H1 (cell line): Measurements from ENCODE around the gene FCGBP. TPM values are rescaled to one million over a fixed set of nuclear protein-coding genes. Genes with fewer than 3 reads are reported as not detected.

ENCODE experiments used
- CTCF ChIA-PET: fragments of 300-600 bp; sonication (Branson Sonifier 250); formaldehyde crosslinking; loops from one replicate; lab custom pipeline; 2021; ENCODE audit not compliant: partially characterized antibody; lab: Charles Lee
- POLR2A ChIA-PET: fragments of 300-600 bp; sonication (Branson Sonifier 250); formaldehyde crosslinking; loops from one replicate; lab custom pipeline; 2021; ENCODE audit warnings: inconsistent platforms; ENCODE audit not compliant: partially characterized antibody; lab: Charles Lee
- DNase-seq, 2 experiments: peaks; one replicate each; pipeline versions ENCODE4 v3.0.0 to v3.0.0-alpha.2; 2010 to 2022; ENCODE audit warnings: low spot score in 2 of 2, low read depth in 1 of 2, mixed read lengths in 1 of 2
- FAIRE-seq: peaks from 2 replicates; lab custom pipeline; 2011; peaks lifted over from hg19 to GRCh38; lab: Jason Lieb, UNC
- H2AFZ ChIP-seq: 2 replicates; pipeline ENCODE4 v1.8.1; 2012; ENCODE audit warnings: low read length, inconsistent platforms
- H2AK5ac ChIP-seq: 2 replicates; pipeline ENCODE4 v1.6.1; 2013; ENCODE audit warnings: low read depth, low read length
- H2BK120ac ChIP-seq: replicated peaks from 2 replicates; pipeline ENCODE3; 2013; ENCODE audit warnings: low read depth, low read length, inconsistent platforms
- H2BK12ac ChIP-seq: 2 replicates; pipeline ENCODE4 v1.6.1; 2013; ENCODE audit warnings: low read depth, low read length
- H2BK15ac ChIP-seq: 2 replicates; pipeline ENCODE4 v1.6.1; 2013; ENCODE audit warnings: low read length
- H2BK20ac ChIP-seq: 2 replicates; pipeline ENCODE4 v1.6.1; 2013; ENCODE audit warnings: low read length
- H2BK5ac ChIP-seq: 2 replicates; pipeline ENCODE4 v1.6.1; 2013; ENCODE audit warnings: low read depth, low read length
- H3K14ac ChIP-seq: 2 replicates; pipeline ENCODE4 v1.6.1; 2013; ENCODE audit warnings: inconsistent platforms; ENCODE audit not compliant: insufficient read length
- H3K18ac ChIP-seq: 2 replicates; pipeline ENCODE4 v1.6.1; 2013; ENCODE audit warnings: low read length; ENCODE audit errors: extremely low read depth
- H3K23ac ChIP-seq: 2 replicates; pipeline ENCODE4 v1.6.1; 2013; ENCODE audit warnings: inconsistent platforms; ENCODE audit not compliant: insufficient read length
- H3K23me2 ChIP-seq: 2 replicates; pipeline ENCODE4 v1.6.1; 2013; ENCODE audit warnings: low read depth, low read length
- H3K27ac ChIP-seq: 2 replicates; pipeline ENCODE4 v1.6.1; 2011; ENCODE audit warnings: low read depth, low read length, inconsistent platforms
- H3K27me3 ChIP-seq, 4 experiments: replicated peaks in 1 of 4; 1 replicate in 1 of 4; 2 replicates in 3 of 4; pipeline versions ENCODE4 v1.6.1 to v1.8.1; 2011 to 2013; ENCODE audit warnings: low read length in 3 of 4, mild to moderate bottlenecking in 3 of 4, inconsistent platforms in 2 of 4, mixed read lengths in 2 of 4, moderate library complexity in 1 of 4; ENCODE audit not compliant: control insufficient read depth in 3 of 4, insufficient read depth in 3 of 4; ENCODE audit errors: extremely low read depth in 1 of 4
- H3K36me3 ChIP-seq, 4 experiments: 2 replicates each; pipeline versions ENCODE4 v1.6.1 to v1.8.1; 2011 to 2013; ENCODE audit warnings: mild to moderate bottlenecking in 4 of 4, low read length in 3 of 4, moderate library complexity in 2 of 4, control low read depth in 1 of 4, inconsistent platforms in 1 of 4; ENCODE audit not compliant: insufficient read depth in 4 of 4, control insufficient read depth in 2 of 4
- H3K4ac ChIP-seq: replicated peaks from 2 replicates; pipeline ENCODE3; 2013; ENCODE audit warnings: low read length, low read depth, mixed read lengths, inconsistent platforms; ENCODE audit not compliant: insufficient read length
- H3K4me1 ChIP-seq, 4 experiments: replicated peaks in 1 of 4; 1 replicate in 1 of 4; 2 replicates in 3 of 4; pipeline versions ENCODE4 v1.6.1 to v1.8.1; 2011 to 2013; ENCODE audit warnings: low read length in 3 of 4, inconsistent platforms in 2 of 4, mixed read lengths in 1 of 4; ENCODE audit not compliant: insufficient read depth in 4 of 4, control insufficient read depth in 3 of 4
- H3K4me2 ChIP-seq, 2 experiments: 2 replicates each; pipeline versions ENCODE4 v1.6.1 to v1.8.1; 2011 to 2013; ENCODE audit warnings: low read depth in 2 of 2, low read length in 2 of 2, control low read depth in 1 of 2, inconsistent platforms in 1 of 2, mild to moderate bottlenecking in 1 of 2; ENCODE audit not compliant: insufficient read depth in 1 of 2
- H3K4me3 ChIP-seq, 4 experiments: fragments of 200-600, 300-600 bp in 1 of 4; sonication (generic), shearing (Covaris generic), sonication (Bioruptor Twin) in 1 of 4; 2 replicates each; pipeline versions ENCODE4 v1.5.1 to v1.8.1; 2011 to 2016; ENCODE audit warnings: low read length in 4 of 4, low read depth in 3 of 4, control low read depth in 2 of 4, inconsistent platforms in 2 of 4, mild to moderate bottlenecking in 2 of 4, mixed read lengths in 1 of 4, moderate library complexity in 1 of 4; ENCODE audit not compliant: insufficient read depth in 2 of 4; ENCODE audit errors: extremely low read depth in 1 of 4
- H3K56ac ChIP-seq: replicated peaks from 2 replicates; pipeline ENCODE3; 2013; ENCODE audit warnings: low read depth, mild to moderate bottlenecking, mixed read lengths, low read length, inconsistent platforms; ENCODE audit not compliant: insufficient read length
- H3K79me1 ChIP-seq: 2 replicates; pipeline ENCODE4 v1.6.1; 2013; ENCODE audit warnings: low read depth, low read length, control low read depth
- H3K79me2 ChIP-seq, 2 experiments: 2 replicates each; pipeline versions ENCODE4 v1.6.1 to v1.8.1; 2012 to 2013; ENCODE audit warnings: low read length in 2 of 2, mild to moderate bottlenecking in 2 of 2, inconsistent platforms in 1 of 2; ENCODE audit not compliant: insufficient read depth in 2 of 2, control insufficient read depth in 1 of 2
- H3K9ac ChIP-seq, 4 experiments: replicated peaks in 1 of 4; 1 replicate in 1 of 4; 2 replicates in 3 of 4; pipeline versions ENCODE4 v1.6.1 to v1.8.1; 2011 to 2013; ENCODE audit warnings: low read depth in 3 of 4, low read length in 3 of 4, control low read depth in 2 of 4, mild to moderate bottlenecking in 2 of 4, moderate library complexity in 2 of 4, inconsistent platforms in 1 of 4; ENCODE audit errors: extremely low read depth in 1 of 4
- H3K9me3 ChIP-seq, 2 experiments: 2 replicates each; pipeline versions ENCODE4 v1.6.1 to v1.8.1; 2012 to 2013; ENCODE audit warnings: mild to moderate bottlenecking in 2 of 2, moderate library complexity in 2 of 2, control low read depth in 1 of 2, inconsistent platforms in 1 of 2, low read depth in 1 of 2, low read length in 1 of 2, mixed read lengths in 1 of 2; ENCODE audit not compliant: insufficient read depth in 2 of 2
- H4K20me1 ChIP-seq, 2 experiments: replicated peaks in 1 of 2; 2 replicates each; pipeline versions ENCODE3 to v1.8.1; 2011 to 2013; ENCODE audit warnings: inconsistent platforms in 2 of 2, low read length in 2 of 2, mild to moderate bottlenecking in 1 of 2; ENCODE audit not compliant: insufficient read depth in 2 of 2, control insufficient read depth in 1 of 2
- H4K5ac ChIP-seq: 2 replicates; pipeline ENCODE4 v1.6.1; 2013; ENCODE audit warnings: low read length, low read depth, mixed read lengths, inconsistent platforms; ENCODE audit not compliant: insufficient read length
- H4K8ac ChIP-seq: 2 replicates; pipeline ENCODE4 v1.8.0; 2013; ENCODE audit warnings: mild to moderate bottlenecking, moderate library complexity, low read length, inconsistent platforms; ENCODE audit not compliant: insufficient read depth; ENCODE audit errors: extremely low read depth
- H4K91ac ChIP-seq: replicated peaks from 2 replicates; pipeline ENCODE3; 2013; ENCODE audit warnings: low read length, mixed read lengths, inconsistent platforms; ENCODE audit not compliant: insufficient read length
- E2F6 ChIP-seq: IDR thresholded peaks from 2 replicates; pipeline ENCODE4 v1.6.1; 2012; ENCODE audit warnings: inconsistent platforms
- HDAC2 ChIP-seq, 2 experiments: fragments of 300-600 bp in 1 of 2; sonication (generic) in 1 of 2; IDR thresholded peaks; 2 replicates each; pipeline ENCODE4 v1.6.1; 2011 to 2012; ENCODE audit warnings: low read depth in 2 of 2, low read length in 2 of 2, mild to moderate bottlenecking in 2 of 2, moderate library complexity in 2 of 2, borderline replicate concordance in 1 of 2, inconsistent platforms in 1 of 2
- WGBS, 2 experiments: shearing (Covaris generic) in 1 of 2; methylation state at CpG; one replicate each; pipeline versions ENCODE4 v1.1.6 to v1.1.7; 2013 to 2015; ENCODE audit warnings: low lambda C conversion rate in 2 of 2, mixed read lengths in 2 of 2, inconsistent platforms in 1 of 2, low coverage in 1 of 2, missing lambda C conversion rate in 1 of 2; ENCODE audit not compliant: insufficient replicate concordance in 2 of 2, insufficient coverage in 1 of 2, insufficient read length in 1 of 2; ENCODE audit errors: extremely low coverage in 1 of 2, missing lambda C conversion rate in 1 of 2; 5-methylcytosine and 5-hydroxymethylcytosine counted together
- polyA plus RNA-seq, 7 experiments: library from polyadenylated mRNA; depleted of rRNA in 3 of 7; stranded (reverse) in 5 of 7; unstranded in 2 of 7; fragments of >200 nt in 5 of 7; fragments of 200-250 nt in 2 of 7; gene quantifications; 1 replicate in 5 of 7; 2 replicates in 1 of 7; 4 replicates in 1 of 7; pipeline versions ENCODE4 v1.2.1 to v1.2.3, GENCODE V29; 2011 to 2013; ENCODE audit warnings: missing spikeins in 2 of 7, mixed read lengths in 2 of 7
- total RNA-seq: library from RNA; stranded (reverse); fragmentation: NEBNext Ultra II Directional; extraction: Animal tissue kit (Norgen Biotek cat#: 25700); gene quantifications from 2 replicates; pipeline ENCODE4 v1.2.1, GENCODE V29; 2021

The FCGBP gene
- total and polyA plus RNA-seq, 2 of the 8 experiments (the other 6 are each of a cell fraction or from before 2014, with no cell fraction given) = 1.1 to 3.1 TPM

- H4K20me1 ChIP-seq = no peaks in the 10 kb centered on the region
- no peak overlapping the region for H3K27ac ChIP-seq
- no peaks in the 10 kb centered on the region for H3K36me3 ChIP-seq
- DNase-seq (no peak), FAIRE-seq (no peak)
- no peak overlapping the region for H3K4me3 ChIP-seq
- no peak overlapping the region for H4K8ac ChIP-seq
- ChIA-PET POLR2A (no interaction called here), CTCF (interaction anchor here (0.5 to 2.1 kb wide), 6 partner anchors 10 to 355 kb away, joined by 3 to 7 read pairs (median 3); no protein-coding TSS in a partner anchor)
- no peak overlapping the region for H4K91ac ChIP-seq
- no peak overlapping the region for H4K5ac ChIP-seq
- H3K18ac ChIP-seq = no peak overlapping the region
- H3K23me2 ChIP-seq = no peaks in the 10 kb centered on the region
- no peak overlapping the region for H2BK20ac ChIP-seq
- no peaks in the 10 kb centered on the region for H3K79me1 ChIP-seq
- H2BK120ac ChIP-seq = no peak overlapping the region
- no peak overlapping the region for H2BK15ac ChIP-seq
- no peak overlapping the region for H3K56ac ChIP-seq
- no peaks in the 10 kb centered on the region for H3K9me3 ChIP-seq
- H3K14ac ChIP-seq = no peak overlapping the region
- no peak overlapping the region for H2AK5ac ChIP-seq
- H3K9ac ChIP-seq = no peak overlapping the region
- no peaks in the 10 kb centered on the region for H3K79me2 ChIP-seq
- 92% methylated on average over 3 of the region's 3 CpGs; no CpG with 5 or more reads in 1 of the 2 experiments for WGBS, 2 experiments
- H2BK12ac ChIP-seq = no peak overlapping the region
- H3K4ac ChIP-seq = no peak overlapping the region
- no peaks in the 10 kb centered on the region for H3K27me3 ChIP-seq
- no peak overlapping the region for H2BK5ac ChIP-seq
- H3K4me2 ChIP-seq = no peak overlapping the region
- H2AFZ ChIP-seq = no peak overlapping the region
- TF ChIP-seq E2F6 (no peak), HDAC2 (IDR thresholded peaks at IDR 0.05; ENCODE audit: borderline replicate concordance in 1 of 2, low read depth in 2 of 2, low read length in 2 of 2) (no peak)
- TF ChIP-seq, all 59 proteins: peak for 0
- Histone ChIP-seq H3K23ac (no peak overlapping the region), H3K4me1 (no peaks in the 10 kb centered on the region)
These were observed 4.7 kb downstream of the FCGBP start for GRCh38 chr19:39929750-39930149.
